ENCODE results near the gene GRAMD2B. TPM values are rescaled to one million over a fixed set of nuclear protein-coding genes. Genes with fewer than 3 reads are reported as not detected.

GRAMD2B gene
- total RNA-seq, 2 donors from 2014 or later, result 41.1 to 45.0 TPM

GRCh38 chr5:126456217-126456820 lies 33.1 kb downstream of the GRAMD2B start:
- no peaks in the 10 kb centered on the region for H3K27me3 ChIP-seq
- peaks cover 0 to 8% of the 10 kb centered on the region in 2 donors for H3K4me1 ChIP-seq
- DNase-seq (ENCODE audit: low spot score), result no peak
- no peak overlapping the region for H3K27ac ChIP-seq
- H3K4me3 ChIP-seq, result no peak overlapping the region
- H3K36me3 ChIP-seq, result no peaks in the 10 kb centered on the region
- H3K9me3 ChIP-seq, result no peaks in the 10 kb centered on the region
- no peak for TF ChIP-seq CTCF (IDR thresholded peaks at IDR 0.05)

DNA sequence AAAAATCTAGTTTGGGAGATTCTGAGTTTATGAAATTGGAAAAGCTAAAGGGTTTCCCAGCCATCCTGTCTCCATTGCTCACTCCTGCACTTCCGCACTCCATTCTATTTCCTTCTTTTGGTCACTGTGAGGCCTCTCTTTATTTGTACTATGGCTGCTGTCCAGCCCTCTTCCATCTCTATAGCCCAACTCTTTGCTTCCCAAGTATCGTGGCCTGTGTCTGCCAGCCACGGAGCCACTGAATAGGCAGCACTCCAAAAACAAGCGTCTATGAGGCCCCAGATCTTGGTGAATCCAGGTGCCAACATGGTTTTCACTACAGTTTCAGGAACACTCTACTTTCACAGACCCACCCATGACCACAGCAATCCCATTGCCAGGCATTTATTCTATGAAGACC lies 37.2 kb downstream of the GRAMD2B start:
- TF ChIP-seq CTCF (IDR thresholded peaks at IDR 0.05), result no peak
- H3K4me1 ChIP-seq, result peaks cover 0 to 13% of the 10 kb centered on the region in 2 donors

GRCh38 chr5:126460977-126461376 lies 37.8 kb downstream of the GRAMD2B start:
- H3K27me3 ChIP-seq, result no peaks in the 10 kb centered on the region
- no peak for DNase-seq (ENCODE audit: low spot score)
- H3K9me3 ChIP-seq, result no peaks in the 10 kb centered on the region
- no peak overlapping the region for H3K27ac ChIP-seq
- peaks cover 9% of the 10 kb centered on the region for H3K36me3 ChIP-seq
- no peak for TF ChIP-seq CTCF (IDR thresholded peaks at IDR 0.05)
- no peak overlapping the region for H3K4me3 ChIP-seq
- H3K4me1 ChIP-seq, result peaks cover 0 to 13% of the 10 kb centered on the region in 2 donors

More for the DNA sequence above, 37.2 kb downstream of the GRAMD2B start:
- H3K36me3 ChIP-seq, result peaks cover 5% of the 10 kb centered on the region
- no peaks in the 10 kb centered on the region for H3K27me3 ChIP-seq
- no peak overlapping the region for H3K27ac ChIP-seq
- H3K9me3 ChIP-seq, result no peaks in the 10 kb centered on the region
- no peak overlapping the region for H3K4me3 ChIP-seq
- no peak for DNase-seq (ENCODE audit: low spot score)

GRCh38 chr5:126461838-126462237 lies 38.6 kb downstream of the GRAMD2B start:
- no peak for TF ChIP-seq CTCF (IDR thresholded peaks at IDR 0.05)
- DNase-seq (ENCODE audit: low spot score), result no peak
- no peaks in the 10 kb centered on the region for H3K9me3 ChIP-seq
- no peak overlapping the region for H3K4me3 ChIP-seq
- peaks cover 0 to 13% of the 10 kb centered on the region in 2 donors for H3K4me1 ChIP-seq
- no peaks in the 10 kb centered on the region for H3K27me3 ChIP-seq
- H3K27ac ChIP-seq, result no peak overlapping the region
- H3K36me3 ChIP-seq, result peaks cover 13% of the 10 kb centered on the region

- Histone ChIP-seq H3K36me3 (peaks cover 14% of the 10 kb centered on the region), H3K9me3 (no peaks in the 10 kb centered on the region), H3K4me3 (no peak overlapping the region), H3K27me3 (no peaks in the 10 kb centered on the region), H3K27ac (no peak overlapping the region), H3K4me1 (peaks cover 0 to 13% of the 10 kb centered on the region in 2 donors)
- DNase-seq (ENCODE audit: low spot score), result no peak
- no peak for TF ChIP-seq CTCF (IDR thresholded peaks at IDR 0.05)
Observed at GRCh38 chr5:126462239-126463014, 39.2 kb downstream of the GRAMD2B start.

Measured in right atrium auricular region (tissue), 2 donors.